T47D (cell line): ENCODE results near the gene TNFSF18.

Experiments used
- DNase-seq, 2 experiments: peaks; one replicate each; pipeline versions ENCODE4 v3.0.0 to v3.0.0-alpha.2; 2011 to 2012; ENCODE audit warnings: low read depth in 1 of 2, low spot score in 1 of 2
- JUND ChIP-seq: IDR thresholded peaks from 2 replicates; pipeline ENCODE4 v1.6.1; 2012; ENCODE audit warnings: low read depth
- in situ Hi-C: cut with HindIII; loops from 2 replicates; pipeline ENCODE4 v1.10.0; 2016; ENCODE audit warnings: low sequenced_read_pairs, low pct_unique_long_range_greater_than_20kb

Gene TNFSF18

GRCh38 chr1:173058556-173058955, 7.8 kb upstream of the TNFSF18 start:
- in situ Hi-C loops = no loop called here
- no peak for DNase-seq
- TF ChIP-seq JUND = no peak

- DNase-seq = no peak
- no peak for TF ChIP-seq JUND
- in situ Hi-C loops = no loop called here
Measured at GRCh38 chr1:173057984-173058383, 7.2 kb upstream of the TNFSF18 start.

- DNase-seq = peak in 1 of 2 experiments; percentile 78
Measured at GRCh38 chr1:173056365-173056764, 5.6 kb upstream of the TNFSF18 start.

GRCh38 chr1:173052681-173053196, 2.0 kb upstream of the TNFSF18 start:
- in situ Hi-C loops = no loop called here
- no peak for DNase-seq

More at GRCh38 chr1:173056365-173056764, 5.6 kb upstream of the TNFSF18 start:
- TF ChIP-seq JUND = no peak; the same call in 1 of the 2 replicates
- in situ Hi-C loops = no loop called here

GRCh38 chr1:173049322-173049633, 1.5 kb downstream of the TNFSF18 start:
- in situ Hi-C loops = no loop called here
- no peak for DNase-seq
- no peak for TF ChIP-seq JUND

More at GRCh38 chr1:173052681-173053196, 2.0 kb upstream of the TNFSF18 start:
- TF ChIP-seq JUND = no peak

- in situ Hi-C loops = no loop called here
- TF ChIP-seq JUND = no peak
- DNase-seq = no peak
Measured at GRCh38 chr1:173048621-173049321, 2.0 kb downstream of the TNFSF18 start.

- no peak for TF ChIP-seq JUND
- in situ Hi-C loops = no loop called here
- DNase-seq = no peak
Measured at GRCh38 chr1:173044656-173045055, 6.1 kb downstream of the TNFSF18 start.

- TF ChIP-seq JUND = no peak
- in situ Hi-C loops = no loop called here
- no peak for DNase-seq
Measured at GRCh38 chr1:173043253-173043652, 7.5 kb downstream of the TNFSF18 start.

GRCh38 chr1:173042806-173043205, 7.9 kb downstream of the TNFSF18 start:
- no peak for TF ChIP-seq JUND
- DNase-seq = no peak
- in situ Hi-C loops = no loop called here

GRCh38 chr1:173039626-173040025, 11.1 kb downstream of the TNFSF18 start:
- in situ Hi-C loops = no loop called here
- no peak for TF ChIP-seq JUND
- no peak for DNase-seq

GRCh38 chr1:173038875-173039554, 11.7 kb downstream of the TNFSF18 start:
- in situ Hi-C loops = no loop called here
- no peak for TF ChIP-seq JUND
- DNase-seq = no peak

GRCh38 chr1:173024543-173024942, 26.2 kb downstream of the TNFSF18 start:
- no peak for DNase-seq
- no peak for TF ChIP-seq JUND
- in situ Hi-C loops = no loop called here

GRCh38 chr1:173023343-173023742, 27.4 kb downstream of the TNFSF18 start:
- in situ Hi-C loops = no loop called here
- no peak for DNase-seq
- no peak for TF ChIP-seq JUND
